CD4-positive, alpha-beta T cell treated with Interleukin-4 for 1 hour (primary cell): ENCODE results near the gene C11orf52.
A peak's percentile ranks its signal among the peaks of the same experiment; 100 is the strongest.

Source experiments
- DNase-seq, 2 donors: peaks; one replicate each; pipeline ENCODE4 v3.0.0-alpha.2; 2020 to 2022

Gene C11orf52

DNA sequence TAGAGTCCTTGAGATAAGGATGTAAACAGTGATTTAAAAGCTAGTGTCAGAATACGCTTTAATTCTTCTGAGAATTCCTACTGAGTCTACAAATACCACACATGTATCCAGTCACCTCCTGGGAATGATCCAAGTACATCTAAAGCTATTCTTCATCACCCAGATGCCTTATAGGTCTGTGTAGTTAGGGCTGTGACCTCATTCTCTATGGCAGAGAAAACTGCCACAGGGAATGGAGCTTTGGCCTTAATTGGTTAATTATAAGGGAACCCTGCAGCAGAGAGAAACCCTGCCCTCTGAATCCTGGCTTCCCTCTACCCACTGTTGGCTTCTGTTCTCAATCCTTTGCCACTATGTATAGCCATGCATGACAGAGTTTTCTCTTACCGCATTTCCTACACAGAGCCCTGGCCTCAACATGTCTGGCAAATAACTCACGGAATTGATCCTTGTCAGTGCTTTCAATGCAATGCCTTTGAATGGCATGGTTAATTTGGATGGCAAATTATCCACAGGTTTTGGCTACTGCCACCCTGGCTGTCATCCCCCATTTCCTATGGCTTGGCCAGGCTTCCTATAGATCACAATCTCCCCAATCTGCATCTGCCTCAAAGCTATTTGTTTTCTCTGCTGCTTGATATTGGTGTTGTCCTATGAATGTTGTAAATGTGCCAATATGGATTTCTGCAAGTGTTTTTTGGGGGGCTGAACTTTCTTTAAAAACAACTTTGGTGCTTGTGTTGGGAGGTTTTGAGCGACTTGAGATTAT, 21.3 kb downstream of the C11orf52 start:
- no peak for DNase-seq

DNA sequence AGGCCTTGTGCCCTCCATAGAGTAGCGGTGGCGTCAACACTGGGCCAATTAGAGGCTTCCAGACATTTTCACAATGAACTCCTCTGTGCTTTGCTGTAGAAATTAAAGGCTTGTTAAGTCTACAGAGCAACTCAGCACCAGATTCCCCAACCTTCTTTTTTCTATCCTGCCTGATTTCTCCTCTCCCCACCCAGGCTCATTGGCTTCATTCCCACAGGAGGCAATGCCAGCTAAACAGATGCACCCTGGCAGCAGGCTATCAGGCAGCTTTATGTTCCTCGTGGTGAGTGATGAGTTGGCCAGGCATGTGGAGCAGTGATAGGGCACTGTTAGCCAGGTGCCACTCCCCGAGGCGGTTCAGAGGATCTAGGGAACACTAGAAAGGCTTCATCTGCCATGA, 23.2 kb downstream of the C11orf52 start:
- no peak for DNase-seq

DNA sequence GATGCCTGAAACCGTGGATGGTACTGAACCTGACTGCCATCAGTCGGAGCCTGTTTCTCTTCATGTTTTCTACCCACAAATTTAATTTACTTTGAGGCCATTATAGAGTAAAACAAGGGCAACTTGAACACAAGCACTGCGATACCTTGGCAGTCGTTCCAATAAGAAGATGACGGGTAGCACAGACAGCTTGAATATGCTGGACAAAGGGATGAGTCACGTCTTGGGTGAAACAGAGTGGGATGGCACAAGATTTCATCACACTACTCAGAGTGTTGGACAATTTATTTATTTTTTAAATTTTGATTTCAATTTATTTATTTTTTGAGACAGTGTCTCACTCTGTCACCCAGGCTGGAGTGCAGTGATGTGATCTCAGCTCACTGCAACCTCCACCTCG, 24.1 kb downstream of the C11orf52 start:
- DNase-seq = no peak

DNA sequence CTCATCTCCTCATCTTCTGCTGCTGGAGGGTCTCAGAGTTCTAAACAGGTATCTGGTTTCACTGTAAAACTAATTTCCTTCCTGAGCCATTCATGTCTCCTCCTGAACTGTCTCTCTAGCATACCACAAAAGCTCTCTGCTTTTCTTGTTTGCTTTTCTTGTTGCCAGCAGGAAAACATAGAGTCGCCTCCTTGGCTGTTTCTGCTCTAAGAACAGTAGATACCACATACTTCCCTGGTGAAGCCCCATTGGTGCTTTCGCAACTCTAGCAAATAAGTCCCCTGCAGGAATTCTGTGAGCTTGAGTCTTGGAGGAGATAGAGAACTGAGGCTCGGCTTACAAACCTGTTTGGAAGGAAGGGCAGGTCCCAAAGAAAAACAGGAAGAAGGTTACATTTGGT, 25.4 kb downstream of the C11orf52 start:
- DNase-seq = peak in 1 of 2 donors; percentile 26

DNA sequence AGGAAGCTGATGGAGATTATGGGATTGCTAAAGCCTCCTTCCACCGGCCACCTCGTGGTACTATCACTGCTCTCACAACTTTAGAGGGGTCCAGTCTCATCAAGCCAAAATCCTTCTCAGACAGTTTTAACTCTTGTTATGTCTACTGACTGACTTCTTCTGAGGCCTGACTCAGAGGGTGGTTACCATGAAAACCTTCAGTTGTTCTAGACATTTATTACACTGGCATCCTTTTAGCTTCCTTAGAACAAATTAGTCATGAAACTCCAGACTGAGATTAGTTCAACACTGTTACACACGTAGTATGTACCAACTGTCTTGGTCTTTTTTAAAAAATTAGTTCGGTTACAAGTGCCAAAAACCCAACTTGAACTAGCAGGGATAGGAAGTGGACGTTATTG, 25.9 kb downstream of the C11orf52 start:
- no peak for DNase-seq

DNA sequence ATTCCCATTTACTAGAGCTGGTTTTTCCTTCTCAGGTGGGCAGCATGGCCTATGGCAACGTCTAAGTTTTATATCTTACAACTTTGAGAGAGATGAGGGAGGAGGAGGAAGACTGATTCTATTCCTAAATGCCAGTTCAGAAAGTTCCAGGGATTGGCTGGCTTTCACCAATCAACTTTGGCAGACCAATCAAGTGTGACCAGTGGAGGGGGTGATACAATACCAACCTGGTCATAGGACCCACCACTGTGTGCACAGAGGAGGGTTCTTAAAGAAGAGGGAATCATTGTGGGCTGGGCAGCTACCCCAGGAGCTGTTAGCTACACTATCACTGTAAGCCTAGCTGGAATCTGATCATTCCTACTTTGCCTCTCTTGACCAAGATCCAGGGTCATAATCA, 26.5 kb downstream of the C11orf52 start:
- no peak for DNase-seq

DNA sequence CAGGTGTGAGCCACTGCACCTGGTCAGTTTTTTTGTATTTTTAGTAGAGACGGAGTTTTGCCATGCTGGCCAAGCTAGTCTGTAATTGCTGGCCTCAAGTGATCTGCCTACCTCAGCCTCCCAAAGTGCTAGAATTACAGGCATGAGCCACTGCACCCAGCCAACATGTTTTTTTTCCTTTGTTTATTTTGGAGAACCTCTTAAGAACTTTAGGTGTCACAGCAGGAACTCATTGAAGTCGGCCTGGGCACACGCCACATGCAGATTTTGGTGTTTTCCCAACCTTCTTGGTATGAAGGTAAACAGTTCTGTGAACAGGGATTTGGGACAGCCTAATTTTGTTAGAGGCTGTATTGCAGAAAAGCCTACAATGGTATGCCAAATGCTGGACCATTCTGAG, 27.8 kb downstream of the C11orf52 start:
- no peak for DNase-seq

DNA sequence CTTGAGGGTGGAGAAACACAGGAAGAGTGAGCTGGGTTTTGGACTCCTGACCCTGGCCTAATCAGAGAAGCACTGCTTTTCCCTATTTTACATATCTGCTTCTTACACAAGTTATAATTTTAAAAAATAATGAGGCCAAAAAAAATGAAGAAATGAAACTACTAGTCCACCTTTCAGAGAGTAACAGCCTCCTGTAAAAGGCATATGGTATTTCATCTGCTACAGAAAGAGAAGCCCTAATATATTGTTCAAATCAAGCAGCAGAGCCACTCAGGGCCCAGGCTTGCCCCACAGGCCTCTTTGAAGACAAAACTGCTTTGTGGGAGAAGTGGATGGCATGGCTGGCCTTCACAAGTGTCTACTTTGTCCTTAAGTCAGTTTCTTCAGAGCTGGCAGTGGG, 28.4 kb downstream of the C11orf52 start:
- no peak for DNase-seq

DNA sequence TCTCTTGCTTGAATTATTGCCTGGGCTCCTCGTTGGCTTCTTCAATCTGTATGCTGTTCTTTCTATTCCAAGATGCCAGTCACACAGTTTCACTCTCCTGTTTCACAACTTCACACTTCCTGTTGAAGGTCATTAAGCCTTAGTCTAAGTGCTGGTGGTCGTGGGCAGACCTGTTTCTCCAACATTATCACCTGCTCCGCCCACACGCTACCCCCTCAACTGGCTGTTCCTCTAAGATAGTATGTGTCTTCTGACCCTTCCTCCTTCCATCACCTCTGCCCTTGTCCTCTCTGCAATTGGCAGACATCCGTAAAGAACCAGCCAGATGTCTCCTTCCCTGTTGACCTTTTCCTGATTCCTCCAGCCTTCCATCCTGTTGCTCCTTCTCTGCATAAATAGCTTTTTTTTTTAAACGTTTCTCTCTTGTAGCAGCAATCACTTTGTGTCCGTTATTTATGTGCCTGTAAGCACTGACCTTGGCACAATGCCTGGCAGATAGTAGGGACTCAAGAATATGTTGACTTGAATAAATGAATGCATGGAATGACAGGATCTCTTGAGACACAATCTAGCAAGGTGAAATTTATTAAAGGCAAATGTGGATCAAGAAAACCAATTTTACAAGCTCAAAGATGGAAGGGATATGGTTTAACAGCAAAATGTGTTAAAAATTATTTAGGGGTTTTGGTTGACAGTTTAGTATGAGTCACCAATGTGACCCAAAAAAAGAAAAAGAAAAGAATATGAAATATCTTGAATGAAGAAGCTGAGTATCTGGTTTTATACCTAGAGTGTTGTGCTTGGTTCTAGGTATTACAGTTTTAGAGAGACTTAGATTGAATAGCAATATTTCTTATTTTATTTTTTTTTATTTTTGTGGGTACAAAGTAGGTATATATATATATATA, 31.1 kb downstream of the C11orf52 start:
- DNase-seq = no peak

DNA sequence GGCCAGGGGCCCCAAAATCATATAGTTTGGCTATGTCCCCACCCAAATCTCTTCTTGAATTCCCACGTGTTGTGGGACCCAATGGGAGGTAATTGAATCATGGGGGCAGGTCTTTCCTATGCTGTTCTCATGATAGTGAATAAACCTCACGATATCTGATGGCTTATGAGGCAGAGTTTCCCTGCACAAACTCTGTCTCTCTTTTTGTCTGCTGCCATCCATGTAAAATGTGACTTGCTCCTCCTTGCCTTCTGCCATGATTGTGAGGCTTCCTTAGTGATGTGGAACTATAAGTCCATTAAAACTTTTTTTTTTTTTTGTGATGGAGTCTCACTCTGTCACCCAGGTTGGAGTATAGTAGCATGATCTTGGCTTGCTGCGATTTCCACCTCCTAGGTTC, 32.9 kb downstream of the C11orf52 start:
- no peak for DNase-seq

DNA sequence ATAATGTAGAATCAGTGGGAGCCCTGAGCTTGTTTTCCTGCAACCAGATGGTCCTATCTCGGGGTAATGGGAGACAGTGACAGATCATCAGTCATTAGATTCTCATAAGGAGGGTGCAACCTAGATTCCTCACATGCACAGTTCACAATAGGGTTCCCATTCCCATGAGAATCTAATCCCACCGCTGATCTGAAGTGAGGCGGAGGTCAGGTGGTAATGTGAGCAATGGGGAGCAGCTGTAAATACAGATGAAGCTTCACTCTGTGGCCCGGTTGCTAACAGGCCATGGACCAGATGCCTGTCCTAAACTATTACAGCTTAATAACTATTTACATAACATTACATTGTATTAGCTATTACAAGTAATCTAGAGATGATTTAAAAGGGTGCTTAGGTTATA, 35.4 kb downstream of the C11orf52 start:
- no peak for DNase-seq

DNA sequence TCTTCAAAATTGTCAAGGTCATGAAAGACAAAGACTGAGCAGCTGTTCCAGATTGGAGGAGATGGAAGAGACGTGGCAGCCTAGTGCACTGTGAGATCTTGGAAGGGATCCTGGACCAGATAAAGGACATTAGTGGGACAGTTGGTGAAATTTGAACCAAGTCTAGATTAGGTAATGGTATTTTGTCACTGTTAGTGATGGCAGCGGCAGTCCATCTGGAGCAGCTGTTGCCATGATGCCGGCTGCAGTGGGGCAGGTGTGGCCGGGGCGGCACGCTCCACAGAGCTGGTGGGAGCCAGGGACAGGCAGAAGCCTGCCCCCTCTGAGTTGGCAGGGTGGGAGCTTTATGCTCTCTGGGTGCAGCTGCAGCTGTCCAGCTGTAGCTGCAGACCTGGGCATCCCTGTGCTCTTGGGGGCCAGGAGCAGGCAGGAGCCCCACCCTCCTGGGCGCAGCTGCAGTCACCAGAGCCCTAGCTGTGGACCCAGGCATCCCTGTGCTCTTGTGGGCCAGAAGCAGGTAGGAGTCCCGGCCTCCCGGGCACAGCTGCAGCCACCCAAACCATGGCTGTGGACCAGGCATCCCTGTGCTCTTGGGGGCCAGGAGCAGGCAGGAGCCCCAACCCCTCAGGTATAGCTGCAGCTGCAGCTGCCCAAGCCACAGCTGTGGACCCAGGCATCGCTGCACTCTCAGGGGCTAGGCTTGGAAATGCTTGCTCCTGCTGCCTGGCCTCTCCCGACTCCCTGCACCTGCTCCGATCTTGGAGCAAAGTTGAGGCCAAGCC, 39.1 kb downstream of the C11orf52 start:
- DNase-seq = no peak

DNA sequence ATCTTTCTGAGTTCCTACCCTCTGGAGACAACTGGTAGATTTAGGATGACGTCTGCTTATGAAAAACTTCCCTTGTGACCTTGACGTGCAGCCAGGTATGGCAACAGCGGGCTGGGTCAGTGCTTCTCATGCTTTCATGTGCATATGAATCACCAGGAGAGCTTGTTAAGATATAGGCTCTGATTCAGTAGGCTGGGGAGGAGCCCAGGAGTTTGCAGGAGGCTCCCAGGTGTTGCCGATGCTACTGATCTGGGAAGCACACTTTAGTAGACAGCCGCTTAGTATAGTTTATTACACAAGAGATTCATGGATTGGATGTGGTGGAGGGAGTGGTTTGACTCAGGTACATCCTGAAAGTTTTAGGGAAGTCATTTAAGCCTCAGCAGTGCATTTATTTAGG, 42.2 kb downstream of the C11orf52 start:
- no peak for DNase-seq

DNA sequence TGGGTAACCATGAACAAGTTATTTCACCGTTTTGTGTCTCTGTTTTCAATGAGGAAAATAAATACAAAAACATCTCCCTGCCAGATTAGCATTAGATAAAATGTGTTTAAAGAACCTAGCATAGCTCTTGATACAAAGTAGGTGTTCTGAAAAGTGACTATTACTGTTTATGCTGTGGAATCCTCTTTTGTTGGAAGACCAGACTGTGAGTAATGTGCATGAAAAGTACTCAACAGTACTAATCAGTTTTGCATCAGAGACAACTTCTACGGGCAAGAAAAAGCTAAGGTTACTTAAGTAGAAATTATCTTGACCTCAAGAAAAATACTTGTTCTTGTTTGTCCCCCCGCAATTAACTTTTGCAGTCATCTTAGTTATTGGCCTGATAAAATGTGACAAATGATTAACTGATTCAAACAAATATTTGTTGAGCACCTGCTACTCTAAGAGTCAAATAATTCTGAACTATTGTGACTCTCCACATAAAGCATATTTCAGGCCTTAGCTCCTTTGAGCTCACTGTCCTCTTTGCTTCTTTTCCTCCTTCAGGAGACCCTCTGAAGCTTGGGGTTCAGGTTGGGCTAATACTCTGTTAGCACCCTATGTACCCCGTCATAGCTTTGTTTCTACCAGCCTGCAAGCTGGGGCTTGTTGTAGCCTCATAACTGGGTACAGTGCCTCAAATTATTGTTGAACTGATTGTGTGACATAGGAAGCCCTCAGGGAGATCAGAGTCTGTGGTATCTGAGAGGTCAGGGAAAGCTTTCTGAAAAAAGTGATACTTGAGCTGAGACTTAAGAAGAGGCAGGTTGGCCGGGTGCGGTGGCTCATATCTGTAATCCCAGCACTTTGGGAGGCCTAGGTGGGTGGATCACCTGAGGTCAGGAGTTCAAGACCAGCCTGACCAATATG, 42.9 kb downstream of the C11orf52 start:
- no peak for DNase-seq

DNA sequence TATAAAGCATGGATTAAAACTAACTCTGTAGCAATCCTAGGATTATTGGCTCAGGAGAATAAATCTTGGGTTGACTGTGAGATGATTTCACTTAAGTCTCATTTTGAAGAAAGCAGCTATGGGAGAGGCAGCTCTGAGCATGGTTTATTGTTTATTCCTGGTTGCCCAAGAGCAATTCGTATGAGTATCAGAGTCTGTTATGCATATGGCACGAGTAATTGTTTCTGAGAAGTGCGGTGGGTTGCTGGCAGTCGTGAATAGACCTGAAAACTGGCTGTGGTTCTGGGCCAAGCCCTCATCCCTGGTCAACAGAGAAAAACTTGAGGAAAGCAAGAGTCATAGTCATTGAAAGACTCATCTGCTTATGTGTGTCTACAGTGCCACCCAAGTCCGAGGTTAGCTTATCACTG, 45.2 kb downstream of the C11orf52 start:
- DNase-seq = no peak

DNA sequence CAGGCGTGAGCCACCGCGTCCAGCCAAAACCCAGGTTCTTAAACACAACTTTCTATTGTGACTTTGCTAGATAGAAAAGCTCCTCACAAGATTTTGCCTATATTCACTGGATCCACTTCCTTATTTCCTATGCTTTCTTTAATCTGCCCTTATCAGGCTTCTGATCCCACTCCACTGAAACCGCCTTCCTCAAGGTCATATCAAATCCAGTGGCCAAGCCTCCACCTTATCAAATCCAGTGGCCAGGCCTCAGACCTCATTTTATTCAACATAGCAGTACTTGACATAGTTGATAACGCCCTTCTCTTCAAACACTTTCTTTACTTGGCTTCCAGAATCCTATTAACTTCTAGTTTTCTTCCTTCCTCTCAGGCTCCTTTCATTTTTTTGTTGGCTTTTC, 48.0 kb downstream of the C11orf52 start:
- DNase-seq = no peak

DNA sequence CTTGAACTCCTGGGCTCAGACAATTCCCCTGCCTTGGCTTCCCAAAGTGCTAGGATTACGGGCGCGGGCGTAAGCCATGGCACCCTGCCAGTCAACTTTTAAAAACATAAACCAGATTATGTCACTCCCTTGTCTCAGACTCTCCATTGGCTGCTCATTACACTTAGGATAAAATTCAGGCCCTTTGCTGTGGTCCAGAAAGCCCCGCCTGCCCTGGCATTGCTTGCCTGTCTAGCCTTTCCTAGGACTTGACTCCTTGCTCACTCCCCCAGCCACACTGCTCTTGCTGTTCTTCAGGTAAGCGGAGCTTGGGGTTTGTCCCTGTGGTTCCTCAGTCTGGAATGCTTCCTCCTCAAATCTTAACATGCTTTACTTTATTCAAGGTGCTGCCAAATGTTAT, 48.9 kb downstream of the C11orf52 start:
- no peak for DNase-seq

DNA sequence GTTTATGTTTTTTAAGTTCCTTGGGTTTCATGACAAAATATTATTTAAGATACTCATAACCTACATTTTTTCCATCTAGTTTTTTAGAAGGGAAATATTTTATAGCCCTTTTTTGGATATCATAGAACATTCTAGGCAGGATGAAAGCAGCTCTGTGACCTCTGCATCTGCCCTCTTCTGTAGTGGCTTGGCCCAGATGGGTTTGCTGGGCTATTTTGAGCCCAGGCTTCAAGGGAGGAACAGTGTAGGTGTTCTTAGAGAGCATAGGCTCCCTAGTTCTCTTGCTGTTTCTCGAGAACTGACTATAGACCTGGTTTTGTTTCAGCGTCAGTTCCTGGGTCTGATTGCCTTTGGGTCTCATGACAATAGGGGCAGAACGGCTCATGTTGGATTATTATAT, 50.6 kb downstream of the C11orf52 start:
- no peak for DNase-seq

DNA sequence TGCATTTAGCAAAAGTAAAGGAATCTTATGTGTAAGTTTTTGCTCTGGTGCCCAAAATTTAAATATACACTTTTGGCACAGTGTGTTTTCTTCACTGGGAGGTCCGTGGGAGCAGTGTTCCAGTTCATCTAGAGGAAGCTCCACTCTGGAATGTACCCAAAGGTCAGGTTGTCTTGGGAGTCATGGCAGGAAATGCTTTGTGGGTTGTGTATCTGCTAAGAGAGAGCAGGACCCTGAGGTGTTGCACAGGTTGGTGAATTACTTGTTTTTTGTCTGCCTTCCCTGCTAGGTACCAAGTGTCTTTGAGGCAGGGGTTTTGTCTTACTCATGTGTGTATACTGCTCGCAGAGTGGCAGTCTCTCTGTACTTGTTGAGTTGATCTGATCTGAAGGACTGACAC, 55.7 kb downstream of the C11orf52 start:
- no peak for DNase-seq

DNA sequence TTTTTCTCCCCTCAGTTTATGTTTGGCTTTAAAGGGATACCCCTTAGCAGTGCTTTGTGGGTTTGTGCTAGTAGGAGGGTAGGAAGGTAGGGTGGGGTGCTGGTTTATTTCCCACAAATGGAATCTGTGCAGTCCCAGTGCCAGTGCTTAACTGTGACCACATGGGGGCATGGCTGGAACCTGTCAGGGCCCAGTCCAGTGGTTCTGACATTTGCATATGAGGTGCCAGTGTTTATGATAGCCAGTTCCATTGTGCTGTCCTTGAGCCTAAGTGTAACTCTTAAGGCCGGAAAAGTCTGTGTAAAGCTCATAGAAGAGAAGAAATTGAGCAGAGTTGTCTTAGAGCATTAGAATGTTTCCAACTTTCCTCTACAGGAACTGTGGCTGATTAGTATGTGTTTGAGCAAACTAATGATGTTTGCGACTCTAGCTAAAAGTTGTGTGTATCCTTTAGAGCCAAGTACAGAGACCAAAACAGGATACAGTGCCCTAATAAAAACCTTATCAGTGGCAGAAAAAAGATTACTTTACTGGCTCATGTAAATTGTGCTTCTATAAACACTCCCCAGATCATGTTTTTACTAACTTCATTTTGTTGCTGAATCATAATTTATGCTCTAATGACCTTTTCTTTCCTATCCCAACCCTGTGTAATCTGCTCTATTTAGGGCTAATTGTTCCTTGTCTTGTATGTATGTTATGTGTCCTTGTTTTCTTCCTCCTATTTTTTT, 56.5 kb downstream of the C11orf52 start:
- no peak for DNase-seq

DNA sequence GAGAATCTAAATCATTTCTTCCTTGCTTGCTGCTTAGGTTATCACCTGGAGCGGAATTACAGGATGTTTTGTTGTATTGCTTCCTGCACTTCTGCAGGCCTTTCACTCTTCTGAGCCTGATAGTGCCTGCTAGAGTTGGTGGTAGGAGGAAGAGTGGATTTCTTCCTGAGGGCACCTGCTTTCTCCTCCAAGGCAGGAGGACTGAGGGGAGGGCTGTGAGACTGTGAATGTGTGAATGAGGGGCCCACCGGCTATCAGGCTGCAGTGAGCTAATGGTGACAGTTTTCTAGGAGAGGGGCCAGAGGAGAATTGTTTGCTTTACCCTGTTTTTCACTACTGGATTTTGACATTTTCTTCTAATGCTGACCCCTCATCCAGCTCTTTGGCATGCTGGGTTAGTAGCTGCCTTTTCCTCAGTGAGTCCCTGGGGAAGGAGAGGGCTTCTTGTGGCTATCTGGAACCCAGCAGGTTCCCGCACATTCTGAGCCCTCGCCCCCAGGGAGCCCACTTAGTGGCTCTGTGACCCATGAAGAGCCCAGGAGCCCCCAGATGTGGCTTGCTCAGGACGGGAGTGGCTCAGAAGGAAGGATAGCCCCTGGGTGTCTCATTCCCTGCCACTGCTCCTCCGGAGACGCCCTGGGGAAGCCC, 57.5 kb downstream of the C11orf52 start:
- DNase-seq = no peak
